ENCODE data around the gene MAEA.

- TF ChIP-seq FOSL1 (tag; conservative IDR thresholded peaks at IDR 0.05) (no peak), ZNF512 (tag; IDR thresholded peaks at IDR 0.05) (no peak), RFX5 (IDR thresholded peaks at IDR 0.05; ENCODE audit: low read depth, low read length) (no peak)
Measured at GRCh38 chr4:1381944-1382541, 92.4 kb downstream of the MAEA start.
